OCI-LY1 (cell line): ENCODE results near the gene LHFPL2.

Experiments used
- H2AFZ ChIP-seq: fragments of 200-600 bp; sonication (generic), shearing (Covaris generic); 2 replicates; pipeline ENCODE4 v1.6.0; 2014; ENCODE audit warnings: antibody characterized with exemption, mild to moderate bottlenecking, low read length
- H3F3A ChIP-seq: fragments of 200-600 bp; sonication (generic), shearing (Covaris generic); 2 replicates; pipeline ENCODE4 v1.6.0; 2014; ENCODE audit warnings: mild to moderate bottlenecking, antibody characterized with exemption, low read length, moderate library complexity; ENCODE audit not compliant: insufficient read depth
- H3K27ac ChIP-seq: fragments of 200-600 bp; sonication (generic); 2 replicates; pipeline ENCODE4 v1.5.1; 2014; ENCODE audit warnings: low read length, mixed run types, mild to moderate bottlenecking, low read depth; ENCODE audit not compliant: poor library complexity, severe bottlenecking
- H3K27me3 ChIP-seq: fragments of 200-600 bp; sonication (generic); 2 replicates; pipeline ENCODE4 v1.6.0; 2014; ENCODE audit warnings: antibody characterized with exemption, mild to moderate bottlenecking, low read length, moderate library complexity; ENCODE audit not compliant: insufficient read depth
- H3K36me3 ChIP-seq: fragments of 200-600 bp; sonication (generic); 2 replicates; pipeline ENCODE4 v1.6.1; 2014; ENCODE audit warnings: mild to moderate bottlenecking, antibody characterized with exemption, low read length, moderate library complexity, mixed read lengths; ENCODE audit not compliant: insufficient read depth
- H3K4me1 ChIP-seq: fragments of 200-600 bp; sonication (generic); 2 replicates; pipeline ENCODE4 v1.5.1; 2014; ENCODE audit warnings: mild to moderate bottlenecking, low read length, moderate library complexity; ENCODE audit not compliant: insufficient read depth, severe bottlenecking
- H3K4me2 ChIP-seq: fragments of 200-600 bp; sonication (generic), shearing (Covaris generic); 2 replicates; pipeline ENCODE4 v1.6.1; 2014; ENCODE audit warnings: low read length
- H3K4me3 ChIP-seq: fragments of 200-600 bp; sonication (generic); 2 replicates; pipeline ENCODE4 v1.5.1; 2014; ENCODE audit warnings: low read length, low read depth, mild to moderate bottlenecking, mixed read lengths; ENCODE audit not compliant: poor library complexity, severe bottlenecking
- H3K79me2 ChIP-seq: fragments of 200-600 bp; shearing (Covaris generic); 2 replicates; pipeline ENCODE4 v1.6.1; 2016; ENCODE audit warnings: mixed run types, low read length, mixed read lengths; ENCODE audit not compliant: insufficient read depth
- H3K9ac ChIP-seq: fragments of 200-600 bp; sonication (generic), shearing (Covaris generic); 2 replicates; pipeline ENCODE4 v1.6.1; 2014; ENCODE audit warnings: mild to moderate bottlenecking, low read length, mixed read lengths
- H3K9me2 ChIP-seq: fragments of 200-600 bp; sonication (generic), shearing (Covaris generic); 2 replicates; pipeline ENCODE4 v1.6.1; 2014; ENCODE audit warnings: low read depth, mild to moderate bottlenecking, low read length, mixed read lengths
- H3K9me3 ChIP-seq: fragments of 200-600 bp; shearing (Covaris generic); 2 replicates; pipeline ENCODE4 v1.6.1; 2014; ENCODE audit warnings: low read length, mixed read lengths
- H4K20me1 ChIP-seq: fragments of 200-600 bp; sonication (generic), shearing (Covaris generic); 2 replicates; pipeline ENCODE4 v1.6.0; 2016; ENCODE audit warnings: mild to moderate bottlenecking, low read length; ENCODE audit not compliant: insufficient read depth
- CTCF ChIP-seq: fragments of 200-600 bp; sonication (generic), shearing (Covaris generic); IDR thresholded peaks from 2 replicates; pipeline ENCODE4 v1.5.1; 2017; ENCODE audit warnings: mild to moderate bottlenecking, antibody characterized with exemption, low read length, moderate library complexity, mixed read lengths
- EZH2 ChIP-seq: fragments of 200-600 bp; sonication (generic), shearing (Covaris generic); IDR thresholded peaks from 2 replicates; pipeline ENCODE4 v1.8.0; 2017; ENCODE audit warnings: borderline replicate concordance, mixed run types, mild to moderate bottlenecking, antibody characterized with exemption, low read length, moderate library complexity, mixed read lengths

The LHFPL2 gene

GRCh38 chr5:78592735-78593386 is 55.7 kb downstream of the LHFPL2 start:
- Histone ChIP-seq H3K4me2 (peak overlapping the region; percentile 14; the same call in 1 of the 2 replicates), H3K27me3 (no peaks in the 10 kb centered on the region), H3K9ac (no peak overlapping the region), H3K27ac (no peak overlapping the region), H3K9me3 (no peaks in the 10 kb centered on the region), H3K79me2 (no peaks in the 10 kb centered on the region), H4K20me1 (no peaks in the 10 kb centered on the region), H3K36me3 (peaks cover 33% of the 10 kb centered on the region; the same call in 1 of the 2 replicates), H3K9me2 (no peaks in the 10 kb centered on the region), H3K4me1 (peaks cover 37% of the 10 kb centered on the region), H3F3A (no peaks in the 10 kb centered on the region), H3K4me3 (no peak overlapping the region), H2AFZ (no peak overlapping the region)
- TF ChIP-seq EZH2 = no peak
- TF ChIP-seq CTCF = no peak

DNA sequence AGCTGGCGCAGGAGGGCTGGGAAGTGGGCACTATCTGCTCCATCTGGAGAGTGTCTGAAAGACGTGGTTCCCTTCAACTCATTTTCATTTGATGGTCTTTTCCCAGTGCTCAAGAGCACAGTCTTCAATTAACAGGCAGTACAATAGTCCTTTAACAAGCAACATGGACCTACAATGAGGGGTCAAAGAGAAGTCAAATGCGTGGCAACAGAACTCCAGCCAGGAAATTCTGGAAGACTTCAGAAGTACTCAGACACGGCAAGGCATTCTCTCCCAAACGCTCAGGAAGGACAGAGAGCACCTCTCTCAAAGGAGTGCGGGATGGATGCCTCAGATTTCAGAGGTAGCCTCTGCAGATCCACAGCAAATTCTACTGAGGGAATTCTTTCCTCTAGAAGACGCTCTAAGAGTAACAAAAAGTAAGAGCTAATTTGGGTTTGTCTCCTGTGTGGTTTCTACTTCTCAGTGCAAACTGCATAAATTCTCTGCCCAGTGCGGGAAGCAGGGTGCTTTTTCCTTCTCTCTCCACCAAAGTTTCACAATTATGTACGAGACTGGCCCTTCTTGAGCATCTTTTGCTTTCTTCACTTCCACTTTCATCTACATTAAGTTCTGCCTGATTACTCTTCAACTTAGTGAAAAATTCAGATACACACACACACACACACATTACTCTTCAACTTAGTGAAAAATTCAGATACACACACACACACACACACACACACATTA is 56.4 kb downstream of the LHFPL2 start:
- Histone ChIP-seq H3K79me2 (no peaks in the 10 kb centered on the region), H2AFZ (no peak overlapping the region), H3K4me3 (no peak overlapping the region), H3K27ac (no peak overlapping the region), H3F3A (no peaks in the 10 kb centered on the region), H3K9me3 (no peaks in the 10 kb centered on the region), H3K9ac (no peak overlapping the region), H3K27me3 (no peaks in the 10 kb centered on the region), H3K4me1 (peaks cover 37% of the 10 kb centered on the region), H3K9me2 (no peaks in the 10 kb centered on the region), H3K36me3 (peaks cover 40% of the 10 kb centered on the region; the same call in 1 of the 2 replicates), H3K4me2 (no peak overlapping the region), H4K20me1 (no peaks in the 10 kb centered on the region)
- TF ChIP-seq EZH2 (no peak), CTCF (no peak)

DNA sequence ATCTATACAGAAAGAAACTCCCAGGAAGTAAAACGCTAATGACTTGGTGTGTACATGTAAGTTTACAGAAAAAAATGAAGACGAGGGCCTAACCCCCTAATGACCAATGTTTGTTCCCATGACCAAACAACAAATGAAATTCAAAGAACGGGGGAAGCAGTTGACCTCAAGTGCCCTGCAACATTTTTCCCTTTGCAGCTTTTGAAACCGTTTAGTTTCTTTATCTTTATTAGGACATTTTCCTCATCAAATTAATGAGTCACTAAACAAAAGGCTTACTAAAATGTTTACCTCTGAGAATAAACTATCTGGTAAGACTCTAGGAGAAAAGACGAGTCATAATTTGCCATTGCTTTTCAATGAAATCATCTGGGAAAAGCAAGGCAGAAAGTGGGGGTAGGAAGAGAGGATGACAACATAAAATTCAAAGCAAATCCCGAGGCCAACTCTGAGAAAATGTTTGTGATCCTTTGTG is 57.4 kb downstream of the LHFPL2 start:
- Histone ChIP-seq H3K4me1 (peaks cover 37% of the 10 kb centered on the region), H3K79me2 (no peaks in the 10 kb centered on the region), H3K9me3 (no peaks in the 10 kb centered on the region), H3K4me3 (no peak overlapping the region), H3K4me2 (no peak overlapping the region), H3K9ac (no peak overlapping the region), H3F3A (no peaks in the 10 kb centered on the region), H3K27me3 (no peaks in the 10 kb centered on the region), H3K27ac (no peak overlapping the region), H3K36me3 (peaks cover 49% of the 10 kb centered on the region), H3K9me2 (no peaks in the 10 kb centered on the region), H4K20me1 (no peaks in the 10 kb centered on the region), H2AFZ (no peak overlapping the region)
- no peak for TF ChIP-seq EZH2
- TF ChIP-seq CTCF = no peak
